Measurements from ENCODE around the gene GBA2.
A peak's percentile ranks its signal among the peaks of the same experiment; 100 is the strongest.

Gene GBA2

GRCh38 chr9:35695943-35696401, 53.1 kb downstream of the GBA2 start:
- Histone ChIP-seq H3K36me3 (ENCODE audit: control insufficient read depth in 4 of 4, insufficient read depth in 4 of 4, low read length in 3 of 4) (peaks cover 35 to 56% (median 50%) of the 10 kb centered on the region in 4 experiments), H3K4me1 (ENCODE audit: control extremely low read depth in 1 of 4, control insufficient read depth in 4 of 4, insufficient read depth in 4 of 4, low read length in 3 of 4) (peaks cover 0 to 6% (median 4%) of the 10 kb centered on the region in 4 experiments), H3K27me3 (replicated peaks in 2 of 5; ENCODE audit: control insufficient read depth in 4 of 5, insufficient read depth in 5 of 5, low read length in 4 of 5) (no peaks in the 10 kb centered on the region), H3K27ac (ENCODE audit: insufficient read depth in 1 of 2, low read depth in 1 of 2, low read length in 2 of 2, poor library complexity in 1 of 2, severe bottlenecking in 2 of 2) (no peak overlapping the region), H3K9me3 (ENCODE audit: control extremely low read depth in 1 of 5, control insufficient read depth in 4 of 5, insufficient read depth in 2 of 5, low read depth in 1 of 5, low read length in 4 of 5) (no peaks in the 10 kb centered on the region), H3K4me3 (ENCODE audit: control insufficient read depth in 1 of 7, extremely low read depth in 1 of 7, insufficient read depth in 4 of 7, low read depth in 2 of 7, low read length in 6 of 7) (no peak overlapping the region)
- ChIA-PET CTCF (interaction anchor here (1.1 to 8.3 kb wide), 30 partner anchors 8 to 183 kb away, joined by 3 to 86 read pairs (median 10); partner anchors contain the start of genes ARHGEF39, CA9, CCDC107 and CREB3), POLR2A (interaction anchor here (0.6 to 1.5 kb wide), 2 partner anchors 38 to 120 kb away, joined by 3 to 4 read pairs; partner anchors contain the start of genes CCDC107 and RMRP)
- WGBS (ENCODE audit: insufficient coverage), result 100% methylated on average over 1 of the region's 3 CpGs
- DNase-seq, result no peak

GRCh38 chr9:35691757-35692301, 57.2 kb downstream of the GBA2 start:
- Histone ChIP-seq H3K9me3 (ENCODE audit: control extremely low read depth in 1 of 5, control insufficient read depth in 4 of 5, insufficient read depth in 2 of 5, low read depth in 1 of 5, low read length in 4 of 5) (no peaks in the 10 kb centered on the region), H3K27me3 (replicated peaks in 2 of 5; ENCODE audit: control insufficient read depth in 4 of 5, insufficient read depth in 5 of 5, low read length in 4 of 5) (no peaks in the 10 kb centered on the region), H3K4me1 (ENCODE audit: control extremely low read depth in 1 of 4, control insufficient read depth in 4 of 4, insufficient read depth in 4 of 4, low read length in 3 of 4) (peaks cover 0 to 19% (median 18%) of the 10 kb centered on the region in 4 experiments), H3K36me3 (ENCODE audit: control insufficient read depth in 4 of 4, insufficient read depth in 4 of 4, low read length in 3 of 4) (peaks cover 8 to 14% (median 10%) of the 10 kb centered on the region in 4 experiments), H3K4me3 (ENCODE audit: control insufficient read depth in 1 of 7, extremely low read depth in 1 of 7, insufficient read depth in 4 of 7, low read depth in 2 of 7, low read length in 6 of 7) (peak overlapping the region in 1 of 7 experiments; percentile 85), H3K27ac (ENCODE audit: insufficient read depth in 1 of 2, low read depth in 1 of 2, low read length in 2 of 2, poor library complexity in 1 of 2, severe bottlenecking in 2 of 2) (no peak overlapping the region)
- ChIA-PET CTCF (interaction anchor here (0.7 to 8.3 kb wide), 18 partner anchors 9 to 76 kb away, joined by 3 to 86 read pairs (median 3); partner anchors contain the start of genes ARHGEF39, CCDC107 and RMRP), POLR2A (interaction anchor here (0.6 to 0.7 kb wide), 2 partner anchors 21 to 33 kb away, joined by 3 read pairs; no protein-coding TSS in a partner anchor)
- no peak for DNase-seq
- WGBS (ENCODE audit: insufficient coverage), result 100% methylated on average over 5 of the region's 13 CpGs

- H3K4me1 ChIP-seq (ENCODE audit: control extremely low read depth in 1 of 4, control insufficient read depth in 4 of 4, insufficient read depth in 4 of 4, low read length in 3 of 4), result peaks cover 0 to 19% (median 18%) of the 10 kb centered on the region in 4 experiments
- CTCF ChIA-PET, result interaction anchor here (0.7 to 8.3 kb wide), 17 partner anchors 9 to 76 kb away, joined by 3 to 86 read pairs (median 3); partner anchors contain the start of genes ARHGEF39, CCDC107 and RMRP
- peak in 2 of 3 donors; percentile 11 to 25 for DNase-seq
Measured at GRCh38 chr9:35691334-35691650, 57.7 kb downstream of the GBA2 start.

GRCh38 chr9:35690614-35691333, 58.3 kb downstream of the GBA2 start:
- peak; percentile 11 to 46 (median 39) for DNase-seq
- CTCF ChIA-PET, result interaction anchor here (1.1 to 2.6 kb wide), 12 partner anchors 10 to 38 kb away, joined by 3 to 7 read pairs (median 4); partner anchors contain the start of genes CCDC107 and RMRP
- POLR2A ChIA-PET, result interaction anchor here (0.7 to 1.4 kb wide), 2 partner anchors 16 to 17 kb away, joined by 3 read pairs; no protein-coding TSS in a partner anchor
- Histone ChIP-seq H3K36me3 (ENCODE audit: control insufficient read depth in 4 of 4, insufficient read depth in 4 of 4, low read length in 3 of 4) (peaks cover under 1 to 4% (median 2%) of the 10 kb centered on the region in 4 experiments), H3K27ac (ENCODE audit: insufficient read depth in 1 of 2, low read depth in 1 of 2, low read length in 2 of 2, poor library complexity in 1 of 2, severe bottlenecking in 2 of 2) (peak overlapping the region in 1 of 2 experiments; percentile 43), H3K4me3 (ENCODE audit: control insufficient read depth in 1 of 7, extremely low read depth in 1 of 7, insufficient read depth in 4 of 7, low read depth in 2 of 7, low read length in 6 of 7) (peak overlapping the region; percentile 52 to 87 (median 74)), H3K27me3 (replicated peaks in 2 of 5; ENCODE audit: control insufficient read depth in 4 of 5, insufficient read depth in 5 of 5, low read length in 4 of 5) (no peaks in the 10 kb centered on the region), H3K9me3 (ENCODE audit: control extremely low read depth in 1 of 5, control insufficient read depth in 4 of 5, insufficient read depth in 2 of 5, low read depth in 1 of 5, low read length in 4 of 5) (no peaks in the 10 kb centered on the region), H3K4me1 (ENCODE audit: control extremely low read depth in 1 of 4, control insufficient read depth in 4 of 4, insufficient read depth in 4 of 4, low read length in 3 of 4) (peaks cover 0 to 19% (median 18%) of the 10 kb centered on the region in 4 experiments)
- WGBS (ENCODE audit: insufficient coverage), result under 1% methylated on average over 39 of the region's 61 CpGs

More at GRCh38 chr9:35691334-35691650, 57.7 kb downstream of the GBA2 start:
- 16% methylated on average over 10 of the region's 10 CpGs for WGBS (ENCODE audit: insufficient coverage)
- POLR2A ChIA-PET, result interaction anchor here (0.6 to 1.4 kb wide), 3 partner anchors 17 to 34 kb away, joined by 3 read pairs; no protein-coding TSS in a partner anchor
- H3K9me3 ChIP-seq (ENCODE audit: control extremely low read depth in 1 of 5, control insufficient read depth in 4 of 5, insufficient read depth in 2 of 5, low read depth in 1 of 5, low read length in 4 of 5), result no peaks in the 10 kb centered on the region
- H3K27ac ChIP-seq (ENCODE audit: insufficient read depth in 1 of 2, low read depth in 1 of 2, low read length in 2 of 2, poor library complexity in 1 of 2, severe bottlenecking in 2 of 2), result peak overlapping the region in 1 of 2 experiments; percentile 43
- no peaks in the 10 kb centered on the region for H3K27me3 ChIP-seq (replicated peaks in 2 of 5; ENCODE audit: control insufficient read depth in 4 of 5, insufficient read depth in 5 of 5, low read length in 4 of 5)
- H3K4me3 ChIP-seq (ENCODE audit: control insufficient read depth in 1 of 7, extremely low read depth in 1 of 7, insufficient read depth in 4 of 7, low read depth in 2 of 7, low read length in 6 of 7), result peak overlapping the region; percentile 52 to 87 (median 74)
- H3K36me3 ChIP-seq (ENCODE audit: control insufficient read depth in 4 of 4, insufficient read depth in 4 of 4, low read length in 3 of 4), result peaks cover 3 to 9% (median 6%) of the 10 kb centered on the region in 4 experiments

GRCh38 chr9:35690294-35690613, 58.8 kb downstream of the GBA2 start:
- POLR2A ChIA-PET, result interaction anchor here (0.7 to 1.4 kb wide), 2 partner anchors 15 to 18 kb away, joined by 3 read pairs; no protein-coding TSS in a partner anchor
- WGBS (ENCODE audit: insufficient coverage), result 0% methylated on average over 9 of the region's 21 CpGs
- H3K27me3 ChIP-seq (replicated peaks in 2 of 5; ENCODE audit: control insufficient read depth in 4 of 5, insufficient read depth in 5 of 5, low read length in 4 of 5), result no peaks in the 10 kb centered on the region
- CTCF ChIA-PET, result interaction anchor here (1.1 to 1.4 kb wide), 4 partner anchors 13 to 36 kb away, joined by 3 to 7 read pairs (median 4); partner anchors contain the start of genes CCDC107 and RMRP
- no peaks in the 10 kb centered on the region for H3K9me3 ChIP-seq (ENCODE audit: control extremely low read depth in 1 of 5, control insufficient read depth in 4 of 5, insufficient read depth in 2 of 5, low read depth in 1 of 5, low read length in 4 of 5)
- H3K36me3 ChIP-seq (ENCODE audit: control insufficient read depth in 4 of 4, insufficient read depth in 4 of 4, low read length in 3 of 4), result peaks cover 0 to 5% (median 2%) of the 10 kb centered on the region in 4 experiments
- peaks cover 0 to 19% (median 18%) of the 10 kb centered on the region in 4 experiments for H3K4me1 ChIP-seq (ENCODE audit: control extremely low read depth in 1 of 4, control insufficient read depth in 4 of 4, insufficient read depth in 4 of 4, low read length in 3 of 4)
- H3K27ac ChIP-seq (ENCODE audit: insufficient read depth in 1 of 2, low read depth in 1 of 2, low read length in 2 of 2, poor library complexity in 1 of 2, severe bottlenecking in 2 of 2), result no peak overlapping the region
- H3K4me3 ChIP-seq (ENCODE audit: control insufficient read depth in 1 of 7, extremely low read depth in 1 of 7, insufficient read depth in 4 of 7, low read depth in 2 of 7, low read length in 6 of 7), result peak overlapping the region; percentile 44 to 87 (median 74)
- no peak for DNase-seq

GRCh38 chr9:35689542-35690293, 59.3 kb downstream of the GBA2 start, which contains the start of gene TPM2:
Gene TPM2, minus strand, starts transcription at chr9:35689925. Its CDS starts 108 bp downstream, at chr9:35689817.
- CTCF ChIA-PET, result interaction anchor here (1.1 to 2.0 kb wide), 3 partner anchors 27 to 38 kb away, joined by 3 to 7 read pairs (median 4); partner anchors contain the start of genes CCDC107 and RMRP
- Histone ChIP-seq H3K27ac (ENCODE audit: insufficient read depth in 1 of 2, low read depth in 1 of 2, low read length in 2 of 2, poor library complexity in 1 of 2, severe bottlenecking in 2 of 2) (no peak within 1 kb of the TSS), H3K4me1 (ENCODE audit: control extremely low read depth in 1 of 4, control insufficient read depth in 4 of 4, insufficient read depth in 4 of 4, low read length in 3 of 4) (peaks cover 0 to 19% (median 18%) of the 10 kb centered on the region in 4 experiments), H3K36me3 (ENCODE audit: control insufficient read depth in 4 of 4, insufficient read depth in 4 of 4, low read length in 3 of 4) (peaks cover 0 to 10% (median 3%) of the 10 kb centered on the region in 4 experiments), H3K9me3 (ENCODE audit: control extremely low read depth in 1 of 5, control insufficient read depth in 4 of 5, insufficient read depth in 2 of 5, low read depth in 1 of 5, low read length in 4 of 5) (no peaks in the 10 kb centered on the region), H3K4me3 (ENCODE audit: control insufficient read depth in 1 of 7, extremely low read depth in 1 of 7, insufficient read depth in 4 of 7, low read depth in 2 of 7, low read length in 6 of 7) (peak within 1 kb of the TSS; percentile 52 to 87 (median 74)), H3K27me3 (replicated peaks in 2 of 5; ENCODE audit: control insufficient read depth in 4 of 5, insufficient read depth in 5 of 5, low read length in 4 of 5) (no peaks in the 10 kb centered on the region)
- POLR2A ChIA-PET, result no interaction called here
- WGBS (ENCODE audit: insufficient coverage), result 29% methylated on average over 60 of the region's 61 CpGs
- DNase-seq, result peak in 1 of 3 donors; percentile 9

Measured in common myeloid progenitor, CD34-positive (primary cell).